K562 (cell line): ENCODE results near the gene HDAC10. TPM values are rescaled to one million over a fixed set of nuclear protein-coding genes. Genes with fewer than 3 reads are reported as not detected.

Source experiments
- ATAC-seq: fragments of 200-7000 bp; cut with Tn5 transposase; 3 replicates; pipeline ENCODE4 v1.9.1; 2020; ENCODE audit warnings: moderate library complexity
- BruUV-seq: library from RNA; stranded (reverse); fragments of 400-500 nt; replicated peaks from 2 replicates; lab custom pipeline; 2021; lab: Mats Ljungman, UMichigan
- CTCF ChIA-PET: fragments of 300-600 bp; formaldehyde crosslinking; extraction: SDS; loops from one replicate; lab custom pipeline; 2021; ENCODE audit warnings: low intra/inter-chr PET ratio; lab: Yijun Ruan, JAX
- POLR2A ChIA-PET: fragments of 300-600, 350-650 bp; sonication (Branson Sonifier 250); formaldehyde crosslinking; extraction: SDS; loops from one replicate; lab custom pipeline; 2021; ENCODE audit warnings: antibody characterized with exemption, inconsistent platforms; lab: Yijun Ruan, JAX
- DNase-seq, 4 experiments: peaks; one replicate each; pipeline versions ENCODE4 v3.0.0 to v3.0.0-alpha.2; 2011 to 2018; ENCODE audit warnings: low spot score in 3 of 4, mixed read lengths in 3 of 4; ENCODE audit errors: extremely low read depth in 1 of 4
- FAIRE-seq: peaks from 2 replicates; lab custom pipeline; 2011; peaks lifted over from hg19 to GRCh38; lab: Jason Lieb, UNC
- H2AFZ ChIP-seq: 2 replicates; pipeline ENCODE4 v1.6.0; 2011; ENCODE audit warnings: low read depth, low read length, control low read depth, inconsistent platforms
- H3K27ac ChIP-seq: fragments of 200-600 bp; 3 replicates; pipeline ENCODE4 v1.8.0; 2011; ENCODE audit warnings: low read depth, mild to moderate bottlenecking, control low read depth, inconsistent platforms, low read length, moderate library complexity, mixed read lengths; ENCODE audit errors: extremely low read depth
- H3K27me3 ChIP-seq, 2 experiments: fragments of 300-600 bp in 1 of 2; 2 replicates in 1 of 2; 3 replicates in 1 of 2; pipeline versions ENCODE4 v1.6.0 to v1.8.0; 2011; ENCODE audit warnings: inconsistent platforms in 2 of 2, low read length in 2 of 2, mild to moderate bottlenecking in 1 of 2, mixed read lengths in 1 of 2, moderate library complexity in 1 of 2; ENCODE audit not compliant: control insufficient read depth in 2 of 2, insufficient read depth in 2 of 2
- H3K36me3 ChIP-seq: fragments of 300-600 bp; 3 replicates; pipeline ENCODE4 v1.8.0; 2011; ENCODE audit warnings: mild to moderate bottlenecking, low read length, inconsistent platforms; ENCODE audit not compliant: control insufficient read depth, insufficient read depth
- H3K4me1 ChIP-seq, 2 experiments: fragments of 200-600 bp in 1 of 2; replicated peaks in 1 of 2; 2 replicates in 1 of 2; 3 replicates in 1 of 2; pipeline versions ENCODE4 v1.5.1 to v1.8.0; 2011; ENCODE audit warnings: inconsistent platforms in 2 of 2, low read length in 2 of 2, mild to moderate bottlenecking in 1 of 2, mixed read lengths in 1 of 2, moderate library complexity in 1 of 2; ENCODE audit not compliant: control insufficient read depth in 2 of 2, insufficient read depth in 2 of 2
- H3K4me2 ChIP-seq: 2 replicates; pipeline ENCODE4 v1.6.1; 2011; ENCODE audit warnings: low read length, control low read depth, inconsistent platforms, mixed read lengths; ENCODE audit not compliant: insufficient read depth
- H3K4me3 ChIP-seq: fragments of 200-600 bp; sonication (generic), shearing (Covaris generic); 2 replicates; pipeline ENCODE4 v1.5.1; 2016; ENCODE audit warnings: control low read depth, inconsistent platforms
- H3K79me2 ChIP-seq: fragments of 200-600 bp; 3 replicates; pipeline ENCODE4 v1.8.0; 2011; ENCODE audit warnings: low read length, inconsistent platforms; ENCODE audit not compliant: control insufficient read depth, insufficient read depth
- H3K9ac ChIP-seq, 2 experiments: 2 replicates each; pipeline versions ENCODE4 v1.6.0 to v1.6.1; 2011; ENCODE audit warnings: low read depth in 2 of 2, low read length in 2 of 2, control low read depth in 1 of 2, inconsistent platforms in 1 of 2, mild to moderate bottlenecking in 1 of 2, mixed read lengths in 1 of 2; ENCODE audit not compliant: insufficient read depth in 1 of 2
- H3K9me1 ChIP-seq: one replicate; pipeline ENCODE4 v1.6.0; 2011; ENCODE audit warnings: inconsistent platforms, mild to moderate bottlenecking, low read length, moderate library complexity; ENCODE audit not compliant: control insufficient read depth, insufficient read depth
- H3K9me3 ChIP-seq: replicated peaks from 2 replicates; pipeline ENCODE4 v1.5.1; 2011; ENCODE audit warnings: low read depth, low read length, inconsistent platforms; ENCODE audit not compliant: control insufficient read depth, insufficient read depth
- H4K20me1 ChIP-seq: replicated peaks from 2 replicates; pipeline ENCODE4 v1.6.1; 2011; ENCODE audit warnings: low read length, inconsistent platforms, mixed read lengths; ENCODE audit not compliant: control insufficient read depth, insufficient read depth
- POLR2B ChIP-seq: fragments of 450-650 bp; IDR thresholded peaks from 2 replicates; pipeline ENCODE4 v1.6.1; 2018; ENCODE audit warnings: low read depth; ENCODE audit not compliant: partially characterized antibody
- WGBS: fragments of 100-300 bp; shearing (Covaris generic); methylation state at CpG from one replicate; pipeline ENCODE4 v1.1.6; 2016; ENCODE audit warnings: low coverage, mixed read lengths; ENCODE audit not compliant: insufficient coverage; ENCODE audit errors: missing lambda C conversion rate; 5-methylcytosine and 5-hydroxymethylcytosine counted together
- in situ Hi-C: fragments of 300-500 bp; cut with MboI; formaldehyde crosslinking; loops from 4 replicates; pipeline ENCODE4 v1.15.0; 2018; ENCODE audit warnings: inconsistent platforms, mixed read lengths
- intact Hi-C: fragments of 100-400 bp; cut with micrococcal nuclease; formaldehyde crosslinking; loops from 2 replicates; pipeline ENCODE4 v1.14.2; 2022
- polyA plus RNA-seq, 8 experiments: library from polyadenylated mRNA; depleted of rRNA in 4 of 8; stranded (reverse) in 5 of 8; unstranded in 3 of 8; fragments of >200 nt; fragmentation: Nextera tagmentation in 2 of 8; fragmentation: Illumina TruSeq in 1 of 8; extraction: Ambion mirVana in 2 of 8; extraction: Trizol in 1 of 8; gene quantifications; 2 replicates each; pipeline versions ENCODE4 v1.2.1 to v1.2.3, GENCODE V29; 2011 to 2014; ENCODE audit warnings: inconsistent platforms in 1 of 8, missing spikeins in 1 of 8
- total RNA-seq, 7 experiments: library from RNA; depleted of rRNA in 6 of 7; stranded (reverse); fragments of >200 nt in 6 of 7; fragmentation: Illumina TruSeq in 2 of 7; extraction: Trizol in 2 of 7; gene quantifications; 2 replicates each; pipeline versions ENCODE4 v1.2.1 to v1.2.3, GENCODE V29; 2011 to 2021; ENCODE audit warnings: low replicate concordance in 1 of 7
- TF ChIP-seq, protein P1 (sequence below): sonication (generic); formaldehyde crosslinking; IDR thresholded peaks from 2 replicates; pipeline ENCODE4 v1.8.0; 2022; ENCODE audit warnings: missing genetic modification reagents, mild to moderate bottlenecking, moderate library complexity, borderline replicate concordance

HDAC10 gene
- total and polyA plus RNA-seq, 9 of the 15 experiments (the other 6 are each of a cell fraction or from before 2014, with no cell fraction given): 0.10 to 44.2 (median 6.5) TPM

DNA sequence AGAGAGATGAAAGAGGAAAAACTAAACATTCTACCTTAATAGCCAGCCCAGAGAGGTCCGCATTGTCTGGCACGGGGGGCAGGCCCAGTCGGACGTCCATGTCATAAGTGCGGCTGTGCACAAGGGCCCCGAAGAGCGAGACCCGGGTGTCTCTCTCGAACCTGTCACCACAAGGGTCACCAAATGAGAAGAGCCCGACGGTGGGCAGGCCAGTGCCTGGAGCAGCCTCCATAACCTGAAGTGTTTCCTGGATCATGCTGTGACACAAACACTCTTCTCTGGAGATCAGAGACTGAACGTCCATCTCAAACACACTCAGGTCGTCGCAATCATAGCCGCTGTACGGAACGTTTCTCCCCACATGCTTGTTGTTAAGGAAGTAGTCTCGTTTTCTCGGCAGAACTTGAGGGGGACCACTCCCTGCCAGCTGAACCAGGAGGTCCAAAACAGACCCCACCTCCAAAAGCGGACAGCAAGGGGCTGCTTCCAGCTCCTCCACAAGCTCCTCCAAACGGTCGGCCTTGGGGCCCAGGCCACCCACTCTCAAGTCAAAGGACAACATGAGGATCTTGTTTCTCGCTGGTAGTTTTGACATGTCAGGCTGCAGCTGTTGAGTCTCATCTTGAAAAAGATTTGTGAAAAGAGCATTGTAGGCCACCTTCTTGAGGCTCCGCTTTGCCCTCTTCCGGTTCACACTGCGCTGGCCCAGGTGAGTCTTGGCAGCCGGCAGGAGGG lies 7.2 kb downstream of the HDAC10 start:
- peak overlapping the region; percentile 76 for H3K4me3 ChIP-seq
- intact Hi-C loops: loop anchor here (5.0 kb wide), 1 partner anchor 253 kb away; no protein-coding TSS in a partner anchor
- H3K27ac ChIP-seq: peak overlapping the region; percentile 81
- peaks cover 15% of the 10 kb centered on the region for H4K20me1 ChIP-seq
- H3K9me1 ChIP-seq: no peaks in the 10 kb centered on the region
- peak; percentile 60 for FAIRE-seq
- no peak for DNase-seq
- H3K79me2 ChIP-seq: peaks cover 70% of the 10 kb centered on the region
- POLR2A ChIA-PET: interaction anchor here (0.6 to 1.9 kb wide), 4 partner anchors 12 to 150 kb away, joined by 3 to 5 read pairs (median 3); no protein-coding TSS in a partner anchor
- TF ChIP-seq POLR2B: no peak
- TF ChIP-seq, protein P1, sequence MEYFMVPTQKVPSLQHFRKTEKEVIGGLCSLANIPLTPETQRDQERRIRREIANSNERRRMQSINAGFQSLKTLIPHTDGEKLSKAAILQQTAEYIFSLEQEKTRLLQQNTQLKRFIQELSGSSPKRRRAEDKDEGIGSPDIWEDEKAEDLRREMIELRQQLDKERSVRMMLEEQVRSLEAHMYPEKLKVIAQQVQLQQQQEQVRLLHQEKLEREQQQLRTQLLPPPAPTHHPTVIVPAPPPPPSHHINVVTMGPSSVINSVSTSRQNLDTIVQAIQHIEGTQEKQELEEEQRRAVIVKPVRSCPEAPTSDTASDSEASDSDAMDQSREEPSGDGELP (CRISPR knock-in tag): 0 out of 2 replicates have a peak, but pooled peaks have one; percentile 15
- WGBS: 1% methylated on average over 23 of the region's 27 CpGs
- peak; percentile 13; the same call in 2 of the 3 replicates for ATAC-seq
- CTCF ChIA-PET: no interaction called here
- H3K4me2 ChIP-seq: peak overlapping the region; percentile 79
- H2AFZ ChIP-seq: no peak overlapping the region
- in situ Hi-C loops: loop anchor here (5.0 kb wide), 1 partner anchor 98 kb away; the partner anchor contains the start of gene PPP6R2
- no TSS peak for BruUV-seq
- peak overlapping the region; percentile 80 to 93 for H3K9ac ChIP-seq
- H3K27me3 ChIP-seq: no peaks in the 10 kb centered on the region
- H3K4me1 ChIP-seq: peaks cover 7 to 54% of the 10 kb centered on the region in 2 experiments; a peak in 4 of 5 replicates
- H3K36me3 ChIP-seq: peaks cover 46% of the 10 kb centered on the region; the same call in 2 of the 3 replicates
- H3K9me3 ChIP-seq: no peaks in the 10 kb centered on the region
